DOHH2 (cell line): ENCODE data around the gene HNRNPAB.

Source experiments
- H3F3A ChIP-seq: fragments of 200-600 bp; sonication (generic), shearing (Covaris generic); 2 replicates; pipeline ENCODE4 v1.6.0; 2016; ENCODE audit warnings: antibody characterized with exemption, mild to moderate bottlenecking; ENCODE audit not compliant: control insufficient read depth, insufficient read depth
- H3K27ac ChIP-seq: fragments of 200-600 bp; sonication (generic); 2 replicates; pipeline ENCODE4 v1.5.1; 2014; ENCODE audit warnings: low read depth, mild to moderate bottlenecking, low read length, moderate library complexity
- H3K27me3 ChIP-seq: fragments of 200-600 bp; sonication (generic); 2 replicates; pipeline ENCODE4 v1.6.1; 2014; ENCODE audit warnings: mild to moderate bottlenecking, low read length, mixed read lengths; ENCODE audit not compliant: control insufficient read depth
- H3K36me3 ChIP-seq: fragments of 200-600 bp; sonication (generic); 2 replicates; pipeline ENCODE4 v1.6.1; 2014; ENCODE audit warnings: mild to moderate bottlenecking, low read length, moderate library complexity, mixed read lengths; ENCODE audit not compliant: control insufficient read depth
- H3K4me1 ChIP-seq: fragments of 200-600 bp; sonication (generic); 2 replicates; pipeline ENCODE4 v1.6.1; 2014; ENCODE audit warnings: mild to moderate bottlenecking, low read length, mixed read lengths; ENCODE audit not compliant: control insufficient read depth
- H3K4me2 ChIP-seq: fragments of 200-600 bp; sonication (generic); 2 replicates; pipeline ENCODE4 v1.6.0; 2014; ENCODE audit warnings: mild to moderate bottlenecking, low read length, moderate library complexity
- H3K4me3 ChIP-seq: fragments of 200-600 bp; sonication (generic); 2 replicates; pipeline ENCODE4 v1.5.1; 2014; ENCODE audit warnings: mild to moderate bottlenecking, low read length, mixed read lengths
- H3K79me2 ChIP-seq: fragments of 200-600 bp; sonication (generic); 2 replicates; pipeline ENCODE4 v1.6.1; 2014; ENCODE audit warnings: mild to moderate bottlenecking, low read length, mixed read lengths; ENCODE audit not compliant: control insufficient read depth
- H3K9me2 ChIP-seq: fragments of 200-600 bp; sonication (generic); replicated peaks from 2 replicates; pipeline ENCODE4 v1.6.1; 2014; ENCODE audit warnings: mild to moderate bottlenecking, low read length, mixed read lengths; ENCODE audit not compliant: control insufficient read depth
- H3K9me3 ChIP-seq: fragments of 200-600 bp; sonication (generic); 2 replicates; pipeline ENCODE4 v1.6.1; 2014; ENCODE audit warnings: antibody characterized with exemption, low read length, mixed read lengths; ENCODE audit not compliant: control insufficient read depth, insufficient read depth
- H4K20me1 ChIP-seq: fragments of 200-600 bp; sonication (generic); 2 replicates; pipeline ENCODE4 v1.6.0; 2014; ENCODE audit warnings: low read depth, mild to moderate bottlenecking, antibody characterized with exemption, low read length, moderate library complexity; ENCODE audit not compliant: control insufficient read depth, insufficient read depth
- CTCF ChIP-seq: fragments of 200-600 bp; sonication (generic); IDR thresholded peaks from one replicate; pipeline ENCODE4 v1.5.1; 2014; ENCODE audit warnings: antibody characterized with exemption, mild to moderate bottlenecking, low read depth, low read length; ENCODE audit not compliant: poor library complexity, severe bottlenecking
- EZH2phosphoT487 ChIP-seq: fragments of 200-600 bp; sonication (generic); IDR thresholded peaks from 2 replicates; pipeline ENCODE4 v1.6.1; 2017; ENCODE audit warnings: borderline replicate concordance, mild to moderate bottlenecking, antibody characterized with exemption, low read length, moderate library complexity, mixed read lengths

The HNRNPAB gene

GRCh38 chr5:178209334-178210072 lies 5.2 kb downstream of the HNRNPAB start:
- no peaks in the 10 kb centered on the region for H3K27me3 ChIP-seq
- no peak overlapping the region for H3K4me2 ChIP-seq
- no peak overlapping the region for H3K4me3 ChIP-seq
- peaks cover 22% of the 10 kb centered on the region for H3K4me1 ChIP-seq
- H4K20me1 ChIP-seq, result peaks cover 44% of the 10 kb centered on the region
- peaks cover 54% of the 10 kb centered on the region for H3K79me2 ChIP-seq
- H3K27ac ChIP-seq, result no peak overlapping the region
- H3K9me3 ChIP-seq, result no peaks in the 10 kb centered on the region
- peaks cover 90% of the 10 kb centered on the region for H3F3A ChIP-seq
- H3K36me3 ChIP-seq, result peaks cover 97% of the 10 kb centered on the region
- TF ChIP-seq CTCF, result no peak
- no peak for TF ChIP-seq EZH2phosphoT487
- no peaks in the 10 kb centered on the region for H3K9me2 ChIP-seq

GRCh38 chr5:178210073-178210535 lies 5.8 kb downstream of the HNRNPAB start:
- H3K4me2 ChIP-seq, result no peak overlapping the region
- no peak for TF ChIP-seq CTCF
- TF ChIP-seq EZH2phosphoT487, result no peak
- H3K27me3 ChIP-seq, result no peaks in the 10 kb centered on the region
- no peaks in the 10 kb centered on the region for H3K9me2 ChIP-seq
- H3F3A ChIP-seq, result peaks cover 93% of the 10 kb centered on the region
- no peak overlapping the region for H3K4me3 ChIP-seq
- H3K27ac ChIP-seq, result no peak overlapping the region
- peaks cover 22% of the 10 kb centered on the region for H3K4me1 ChIP-seq
- peaks cover 99% of the 10 kb centered on the region for H3K36me3 ChIP-seq
- peaks cover 44% of the 10 kb centered on the region for H4K20me1 ChIP-seq
- peaks cover 48% of the 10 kb centered on the region for H3K79me2 ChIP-seq
- H3K9me3 ChIP-seq, result no peaks in the 10 kb centered on the region

GRCh38 chr5:178210686-178211085 lies 6.4 kb downstream of the HNRNPAB start:
- Histone ChIP-seq H3F3A (peaks cover 94% of the 10 kb centered on the region), H3K27ac (no peak overlapping the region), H4K20me1 (peaks cover 43% of the 10 kb centered on the region), H3K4me1 (peaks cover 21% of the 10 kb centered on the region), H3K9me3 (no peaks in the 10 kb centered on the region), H3K27me3 (no peaks in the 10 kb centered on the region), H3K36me3 (peaks cover 100% of the 10 kb centered on the region), H3K79me2 (peaks cover 42% of the 10 kb centered on the region), H3K9me2 (no peaks in the 10 kb centered on the region), H3K4me3 (no peak overlapping the region), H3K4me2 (no peak overlapping the region)
- TF ChIP-seq EZH2phosphoT487 (no peak), CTCF (no peak)
